Liver (tissue), 9 donors: ENCODE data around the gene MTMR1. TPM values are rescaled to one million over a fixed set of nuclear protein-coding genes. Genes with fewer than 3 reads are reported as not detected.

Experiments used
- DNase-seq: peaks from one replicate; pipeline ENCODE4 v3.0.0-alpha.2; 2017; ENCODE audit warnings: low spot score
- H3K27ac ChIP-seq, 2 donors: one replicate each; pipeline ENCODE4 v1.7.0; 2013; ENCODE audit warnings: inconsistent platforms in 2 of 2, low read length in 2 of 2, control low read depth in 1 of 2, low read depth in 1 of 2, mild to moderate bottlenecking in 1 of 2
- H3K27me3 ChIP-seq, 4 donors: one replicate each; pipeline versions ENCODE4 v1.6.1 to v1.7.0; 2013; ENCODE audit warnings: low read length in 3 of 4, inconsistent platforms in 1 of 4, mild to moderate bottlenecking in 1 of 4, moderate library complexity in 1 of 4; ENCODE audit not compliant: control insufficient read depth in 4 of 4, insufficient read depth in 4 of 4
- H3K36me3 ChIP-seq, 4 donors: one replicate each; pipeline versions ENCODE4 v1.6.1 to v1.7.0; 2013; ENCODE audit warnings: low read length in 3 of 4, mild to moderate bottlenecking in 3 of 4, low read depth in 1 of 4, moderate library complexity in 1 of 4; ENCODE audit not compliant: control insufficient read depth in 4 of 4, insufficient read depth in 3 of 4
- H3K4me1 ChIP-seq, 4 donors: one replicate each; pipeline versions ENCODE4 v1.6.1 to v1.7.0; 2013; ENCODE audit warnings: low read length in 3 of 4, mild to moderate bottlenecking in 3 of 4, moderate library complexity in 1 of 4; ENCODE audit not compliant: control insufficient read depth in 4 of 4, insufficient read depth in 4 of 4
- H3K4me3 ChIP-seq, 3 donors: one replicate each; pipeline versions ENCODE4 v1.6.1 to v1.7.0; 2013; ENCODE audit warnings: low read length in 3 of 3, control low read depth in 1 of 3, low read depth in 1 of 3, mild to moderate bottlenecking in 1 of 3
- H3K9ac ChIP-seq, 2 donors: one replicate each; pipeline ENCODE4 v1.7.0; 2013; ENCODE audit warnings: low read length in 2 of 2, mild to moderate bottlenecking in 2 of 2, moderate library complexity in 2 of 2, control low read depth in 1 of 2, low read depth in 1 of 2
- H3K9me3 ChIP-seq, 4 donors: one replicate each; pipeline versions ENCODE4 v1.6.1 to v1.7.0; 2013; ENCODE audit warnings: low read length in 3 of 4; ENCODE audit not compliant: control insufficient read depth in 4 of 4
- ATF3 ChIP-seq: IDR thresholded peaks from 2 replicates; pipeline ENCODE4 v1.6.1; 2016; ENCODE audit warnings: antibody characterized with exemption
- CTCF ChIP-seq: fragments of 150-350 bp; IDR thresholded peaks from 2 replicates; pipeline ENCODE4 v1.5.1; 2017; ENCODE audit warnings: improper control_type of control experiment, low read depth, low read length; ENCODE audit not compliant: missing input control
- EGR1 ChIP-seq, 2 donors: IDR thresholded peaks; 2 replicates each; pipeline ENCODE4 v1.6.1; 2016 to 2018; ENCODE audit warnings: antibody characterized with exemption in 2 of 2, low read depth in 2 of 2
- FOXA1 ChIP-seq: IDR thresholded peaks from 2 replicates; pipeline ENCODE4 v1.6.1; 2016; ENCODE audit warnings: antibody characterized with exemption
- FOXA2 ChIP-seq: IDR thresholded peaks from 2 replicates; pipeline ENCODE4 v1.6.1; 2016; ENCODE audit warnings: antibody characterized with exemption
- GABPA ChIP-seq, 2 donors: IDR thresholded peaks in 1 of 2; conservative IDR thresholded peaks in 1 of 2; 2 replicates each; pipeline ENCODE4 v1.6.1; 2016; ENCODE audit warnings: antibody characterized with exemption in 2 of 2, mild to moderate bottlenecking in 1 of 2, moderate library complexity in 1 of 2
- HNF4G ChIP-seq: IDR thresholded peaks from 2 replicates; pipeline ENCODE4 v1.6.1; 2016; ENCODE audit warnings: antibody characterized with exemption
- MAX ChIP-seq: IDR thresholded peaks from 2 replicates; pipeline ENCODE4 v1.6.1; 2016; ENCODE audit warnings: antibody characterized with exemption
- NR2F2 ChIP-seq: IDR thresholded peaks from 2 replicates; pipeline ENCODE4 v1.6.1; 2016; ENCODE audit warnings: antibody characterized with exemption
- RAD21 ChIP-seq, 2 donors: IDR thresholded peaks; 2 replicates each; pipeline ENCODE4 v1.6.1; 2016; ENCODE audit warnings: antibody characterized with exemption in 2 of 2, mild to moderate bottlenecking in 2 of 2
- RXRA ChIP-seq, 2 donors: IDR thresholded peaks; 2 replicates each; pipeline ENCODE4 v1.6.1; 2017 to 2018; ENCODE audit warnings: antibody characterized with exemption in 2 of 2, mild to moderate bottlenecking in 1 of 2
- SP1 ChIP-seq: IDR thresholded peaks from 2 replicates; pipeline ENCODE4 v1.6.1; 2018; ENCODE audit warnings: antibody characterized with exemption, mild to moderate bottlenecking
- TAF1 ChIP-seq: conservative IDR thresholded peaks from 2 replicates; pipeline ENCODE4 v1.6.1; 2016; ENCODE audit warnings: antibody characterized with exemption, mild to moderate bottlenecking
- YY1 ChIP-seq: IDR thresholded peaks from 2 replicates; pipeline ENCODE4 v1.6.1; 2016; ENCODE audit warnings: antibody characterized with exemption, mild to moderate bottlenecking
- ZBTB33 ChIP-seq: IDR thresholded peaks from 2 replicates; pipeline ENCODE4 v1.6.1; 2016; ENCODE audit warnings: antibody characterized with exemption
- WGBS: extraction: QIAGEN DNeasy Blood & Tissue Kit; methylation state at CpG from one replicate; pipeline ENCODE4 v1.1.7; 2013; 5-methylcytosine and 5-hydroxymethylcytosine counted together
- polyA plus RNA-seq, 2 donors: library from polyadenylated mRNA; stranded (reverse) in 1 of 2; unstranded in 1 of 2; fragments of 200-250 nt in 1 of 2; fragments of >200 nt in 1 of 2; fragmentation: Nextera tagmentation in 1 of 2; extraction: Ambion mirVana in 1 of 2; gene quantifications; one replicate each; pipeline versions ENCODE4 v1.2.1 to v1.2.3, GENCODE V29; 2013 to 2015
- total RNA-seq, 2 donors: library from RNA; depleted of rRNA; stranded (reverse); fragments of >200 nt; gene quantifications; one replicate each; pipeline ENCODE4 v1.2.3, GENCODE V29; 2014
- donor health status: healthy.
- donor health status: healthy.
- donor health status: healthy.
- donor health status: healthy.
- donor health status: healthy.

MTMR1 gene
- total and polyA plus RNA-seq, 4 donors: 2.5 to 13.4 (median 7.8) TPM

- peaks cover 0 to 16% (median 14%) of the 10 kb centered on the region in 4 donors for H3K36me3 ChIP-seq
- TF ChIP-seq FOXA1 (no peak), CTCF (no peak), NR2F2 (no peak), YY1 (no peak), ATF3 (no peak), TAF1 (no peak), SP1 (no peak), HNF4G (no peak), GABPA (IDR thresholded peaks at IDR 0.05 in 1 of 2, conservative IDR thresholded peaks at IDR 0.05 in 1 of 2) (no peak)
- WGBS: 93% methylated on average over 5 of the region's 5 CpGs
- DNase-seq: no peak
- H3K27ac ChIP-seq: no peak overlapping the region
- no peak overlapping the region for H3K4me3 ChIP-seq
- H3K9ac ChIP-seq: no peak overlapping the region
- no peaks in the 10 kb centered on the region for H3K27me3 ChIP-seq
- H3K9me3 ChIP-seq: no peaks in the 10 kb centered on the region
- H3K4me1 ChIP-seq: no peaks in the 10 kb centered on the region
These were observed 45.9 kb upstream of the MTMR1 start for GRCh38 chrX:150647331-150647730.

- Histone ChIP-seq H3K4me3 (no peak overlapping the region), H3K27ac (no peak overlapping the region), H3K9me3 (no peaks in the 10 kb centered on the region), H3K27me3 (no peaks in the 10 kb centered on the region), H3K9ac (no peak overlapping the region), H3K36me3 (peaks cover 0 to 18% (median 14%) of the 10 kb centered on the region in 4 donors), H3K4me1 (no peaks in the 10 kb centered on the region)
- TF ChIP-seq EGR1 (IDR thresholded peaks at IDR 0.05; ENCODE audit: low read depth in 2 of 2): no peak
- TF ChIP-seq ATF3: no peak
- no peak for TF ChIP-seq MAX
- no peak for TF ChIP-seq RAD21 (IDR thresholded peaks at IDR 0.05)
- TF ChIP-seq RXRA (IDR thresholded peaks at IDR 0.05): no peak
- no peak for TF ChIP-seq FOXA1
- no peak for TF ChIP-seq YY1
- WGBS: 77% methylated on average over 4 of the region's 4 CpGs
- DNase-seq: no peak
These were observed 44.8 kb upstream of the MTMR1 start for GRCh38 chrX:150648296-150648940.

- no peak overlapping the region for H3K4me3 ChIP-seq
- no peak overlapping the region for H3K27ac ChIP-seq
- no peak overlapping the region for H3K9ac ChIP-seq
- no peaks in the 10 kb centered on the region for H3K4me1 ChIP-seq
- DNase-seq: no peak
- no peaks in the 10 kb centered on the region for H3K9me3 ChIP-seq
- H3K36me3 ChIP-seq: peaks cover 0 to 18% (median 15%) of the 10 kb centered on the region in 4 donors
- H3K27me3 ChIP-seq: no peaks in the 10 kb centered on the region
- WGBS: 80% methylated on average over 8 of the region's 8 CpGs
- TF ChIP-seq FOXA2 (no peak), HNF4G (no peak), CTCF (no peak), NR2F2 (no peak), ZBTB33 (no peak), EGR1 (IDR thresholded peaks at IDR 0.05; ENCODE audit: low read depth in 2 of 2) (no peak), YY1 (no peak), SP1 (no peak), TAF1 (no peak), RXRA (IDR thresholded peaks at IDR 0.05) (no peak), RAD21 (IDR thresholded peaks at IDR 0.05) (no peak), GABPA (IDR thresholded peaks at IDR 0.05 in 1 of 2, conservative IDR thresholded peaks at IDR 0.05 in 1 of 2) (no peak)
These were observed 43.9 kb upstream of the MTMR1 start for GRCh38 chrX:150649096-150649870.
